Spleen (tissue), 11 donors: ENCODE data around the gene NEK1. TPM values are rescaled to one million over a fixed set of nuclear protein-coding genes. Genes with fewer than 3 reads are reported as not detected.

Experiments
- DNase-seq: peaks from one replicate; pipeline ENCODE4 v3.0.0-alpha.2; 2020
- H3K27ac ChIP-seq, 8 donors: fragments of 200-600 bp; sonication (generic) in 7 of 8; 1 replicate in 4 of 8; 2 replicates in 4 of 8; pipeline versions ENCODE4 v1.5.0 to v1.8.0; 2016 to 2021; ENCODE audit warnings: inconsistent platforms in 4 of 8, mild to moderate bottlenecking in 4 of 8, moderate library complexity in 1 of 8
- H3K27me3 ChIP-seq, 7 donors: fragments of 200-600 bp; sonication (generic) in 6 of 7; replicated peaks in 1 of 7; 1 replicate in 4 of 7; 2 replicates in 3 of 7; pipeline versions ENCODE4 v1.5.0 to v1.8.0; 2016 to 2021; ENCODE audit warnings: inconsistent platforms in 3 of 7, mild to moderate bottlenecking in 1 of 7
- H3K36me3 ChIP-seq, 6 donors: fragments of 200-600 bp; sonication (generic) in 5 of 6; 1 replicate in 4 of 6; 2 replicates in 2 of 6; pipeline versions ENCODE4 v1.5.0 to v1.8.0; 2016 to 2021; ENCODE audit warnings: inconsistent platforms in 2 of 6
- H3K4me1 ChIP-seq, 6 donors: fragments of 200-600 bp; sonication (generic) in 5 of 6; 1 replicate in 3 of 6; 2 replicates in 3 of 6; pipeline versions ENCODE4 v1.5.0 to v1.8.0; 2016 to 2021; ENCODE audit warnings: inconsistent platforms in 3 of 6
- H3K4me3 ChIP-seq, 8 donors: fragments of 200-600 bp; sonication (generic) in 7 of 8; 1 replicate in 4 of 8; 2 replicates in 4 of 8; pipeline versions ENCODE4 v1.5.0 to v1.8.0; 2016 to 2021; ENCODE audit warnings: inconsistent platforms in 4 of 8, mild to moderate bottlenecking in 4 of 8, moderate library complexity in 2 of 8
- H3K9me3 ChIP-seq, 8 donors: fragments of 200-600 bp; sonication (generic) in 7 of 8; 1 replicate in 4 of 8; 2 replicates in 4 of 8; pipeline versions ENCODE4 v1.5.0 to v1.8.0; 2016 to 2021; ENCODE audit warnings: inconsistent platforms in 4 of 8
- CTCF ChIP-seq, 11 experiments: fragments of 200-600 bp in 7 of 11; fragments of 450-650 bp in 4 of 11; sonication (generic) in 4 of 11; IDR thresholded peaks in 8 of 11; conservative IDR thresholded peaks in 3 of 11; 1 replicate in 7 of 11; 2 replicates in 4 of 11; pipeline versions ENCODE4 v1.4.0 to v1.8.0; 2016 to 2021; ENCODE audit warnings: antibody characterized with exemption in 11 of 11, inconsistent platforms in 4 of 11, mild to moderate bottlenecking in 1 of 11
- POLR2A ChIP-seq, 3 donors: fragments of 450-650 bp; IDR thresholded peaks; one replicate each; pipeline ENCODE4 v1.5.1; 2017; ENCODE audit warnings: antibody characterized with exemption in 3 of 3, mild to moderate bottlenecking in 1 of 3
- POLR2AphosphoS5 ChIP-seq, 3 donors: sonication (generic); formaldehyde crosslinking; IDR thresholded peaks; one replicate each; pipeline ENCODE4 v1.5.1; 2017; ENCODE audit warnings: antibody characterized with exemption in 3 of 3
- WGBS, 5 donors: extraction: QIAGEN DNeasy Blood & Tissue Kit in 3 of 5; methylation state at CpG; one replicate each; pipeline versions ENCODE4 v1.1.5 to v1.1.7; 2013 to 2018; 5-methylcytosine and 5-hydroxymethylcytosine counted together
- intact Hi-C: fragments of 100-400 bp; cut with DNase I; formaldehyde crosslinking; loops from one replicate; pipeline ENCODE4 v1.15.0; 2023; ENCODE audit warnings: low total_unique reads
- polyA plus RNA-seq, 3 donors: library from polyadenylated mRNA; stranded (reverse); fragments of 200-250 nt; gene quantifications; one replicate each; pipeline ENCODE4 v1.2.1, GENCODE V29; 2013
- total RNA-seq, 7 donors: library from RNA; depleted of rRNA in 3 of 7; stranded (reverse); fragments of >200 nt in 3 of 7; fragmentation: NEBNext Ultra II Directional in 4 of 7; extraction: Animal tissue kit (Norgen Biotek cat#: 25700) in 4 of 7; gene quantifications; one replicate each; pipeline versions ENCODE4 v1.1.0 to v1.2.1, GENCODE V29; 2016 to 2021
- donor health status: healthy with polysubstance abuse.
- donor health status: DM: no; HTN: no; CAD: no; lungs with moderate emphysema.
- donor health status: DM: no; HTN: no; CAD: no.
- donor health status: Bipolar disorder and iron deficiency.
- donor health status: healthy.
- donor health status: DM: no; HTN: no; CAD: no.
- donor health status: DM: yes; HTN: yes; CAD: no.

NEK1 gene
- total and polyA plus RNA-seq, 10 donors, result 3.0 to 20.0 (median 11.1) TPM

GRCh38 chr4:169655401-169655800, 43.0 kb upstream of the NEK1 start:
- H3K4me3 ChIP-seq, result no peak overlapping the region
- TF ChIP-seq POLR2A (IDR thresholded peaks at IDR 0.05), result no peak
- no peak for TF ChIP-seq CTCF (IDR thresholded peaks at IDR 0.05 in 8 of 11, conservative IDR thresholded peaks at IDR 0.05 in 3 of 11)
- no peak for TF ChIP-seq POLR2AphosphoS5 (IDR thresholded peaks at IDR 0.05)
- 95 to 100% (median 97%) methylated on average over 6 of the region's 6 CpGs for WGBS, 5 donors
- H3K27me3 ChIP-seq, result no peaks in the 10 kb centered on the region
- H3K4me1 ChIP-seq, result peaks cover 5 to 17% (median 11%) of the 10 kb centered on the region in 6 donors
- no peak for DNase-seq
- no peaks in the 10 kb centered on the region for H3K36me3 ChIP-seq
- H3K27ac ChIP-seq, result no peak overlapping the region
- no peaks in the 10 kb centered on the region for H3K9me3 ChIP-seq
- intact Hi-C loops, result no loop called here

- H3K4me3 ChIP-seq, result no peak overlapping the region
- no peaks in the 10 kb centered on the region for H3K9me3 ChIP-seq
- H3K27me3 ChIP-seq, result no peaks in the 10 kb centered on the region
- no peak for TF ChIP-seq POLR2AphosphoS5 (IDR thresholded peaks at IDR 0.05)
- no peak for TF ChIP-seq POLR2A (IDR thresholded peaks at IDR 0.05)
- TF ChIP-seq CTCF (IDR thresholded peaks at IDR 0.05 in 8 of 11, conservative IDR thresholded peaks at IDR 0.05 in 3 of 11), result no peak
- intact Hi-C loops, result no loop called here
- H3K4me1 ChIP-seq, result peaks cover 0 to 5% (median 0%) of the 10 kb centered on the region in 6 donors
- H3K36me3 ChIP-seq, result peaks cover 0 to under 1% (median 0%) of the 10 kb centered on the region in 6 donors
- no peak overlapping the region for H3K27ac ChIP-seq
- no peak for DNase-seq
Observed at GRCh38 chr4:169652535-169652934, 40.2 kb upstream of the NEK1 start.

GRCh38 chr4:169650227-169650936, 38.0 kb upstream of the NEK1 start:
- Histone ChIP-seq H3K36me3 (peaks cover 0 to 14% (median 0%) of the 10 kb centered on the region in 6 donors), H3K27ac (no peak overlapping the region), H3K27me3 (no peaks in the 10 kb centered on the region), H3K4me1 (peaks cover 0 to 5% (median 0%) of the 10 kb centered on the region in 6 donors), H3K9me3 (no peaks in the 10 kb centered on the region), H3K4me3 (no peak overlapping the region)
- intact Hi-C loops, result no loop called here
- 83 to 97% (median 90%) methylated on average over 3 of the region's 3 CpGs for WGBS, 5 donors
- no peak for TF ChIP-seq CTCF (IDR thresholded peaks at IDR 0.05 in 8 of 11, conservative IDR thresholded peaks at IDR 0.05 in 3 of 11)
- no peak for TF ChIP-seq POLR2A (IDR thresholded peaks at IDR 0.05)
- TF ChIP-seq POLR2AphosphoS5 (IDR thresholded peaks at IDR 0.05), result no peak
- no peak for DNase-seq

GRCh38 chr4:169649545-169650226, 37.3 kb upstream of the NEK1 start:
- TF ChIP-seq POLR2AphosphoS5 (IDR thresholded peaks at IDR 0.05) (no peak), POLR2A (IDR thresholded peaks at IDR 0.05) (no peak), CTCF (IDR thresholded peaks at IDR 0.05 in 8 of 11, conservative IDR thresholded peaks at IDR 0.05 in 3 of 11) (no peak)
- H3K4me3 ChIP-seq, result no peak overlapping the region
- no peak for DNase-seq
- no peak overlapping the region for H3K27ac ChIP-seq
- peaks cover 0 to 5% (median 0%) of the 10 kb centered on the region in 6 donors for H3K4me1 ChIP-seq
- 92 to 96% (median 92%) methylated on average over 7 of the region's 7 CpGs for WGBS, 5 donors
- no peaks in the 10 kb centered on the region for H3K9me3 ChIP-seq
- intact Hi-C loops, result no loop called here
- H3K36me3 ChIP-seq, result peaks cover 0 to 21% (median under 1%) of the 10 kb centered on the region in 6 donors
- H3K27me3 ChIP-seq, result no peaks in the 10 kb centered on the region
